ENCODE results near the gene FBXO48. TPM values are rescaled to one million over a fixed set of nuclear protein-coding genes. Genes with fewer than 3 reads are reported as not detected.
"Not testable (repeated sequence)": the region's sequence is repeated elsewhere in the genome, so short reads cannot be mapped to it uniquely, and the experiment has no call there.

Gene FBXO48
- total RNA-seq, 2 donors from 2014 or later: 1.8 to 2.5 TPM

DNA sequence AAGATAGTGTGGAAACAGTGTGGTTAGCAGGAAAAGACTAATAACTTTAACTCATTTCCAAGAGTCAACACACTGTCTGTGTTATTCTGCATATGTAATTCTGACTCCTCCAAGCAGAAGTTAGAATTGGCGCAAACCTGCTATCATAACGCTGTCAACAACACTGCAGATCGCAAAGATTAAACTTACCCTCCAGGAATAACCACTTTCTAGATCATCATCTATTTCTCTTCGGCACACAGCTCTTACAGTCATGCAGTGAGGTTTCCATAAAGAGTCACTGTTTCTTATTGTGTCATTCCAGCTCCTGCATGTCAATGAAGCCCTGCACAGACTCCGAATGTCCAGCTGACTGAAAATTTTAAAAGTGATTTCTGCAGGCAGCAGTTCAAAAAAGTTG lies 2.4 kb downstream of the FBXO48 start:
- peak overlapping the region; percentile 88 to 97 for H3K27ac Mint-ChIP-seq
- no peaks in the 10 kb centered on the region for H3K36me3 Mint-ChIP-seq
- no peak for ATAC-seq
- no peaks in the 10 kb centered on the region for H3K27me3 Mint-ChIP-seq
- H3K4me1 Mint-ChIP-seq (ENCODE audit: low read depth in 2 of 2): peaks cover 25 to 32% of the 10 kb centered on the region in 2 donors
- no peaks in the 10 kb centered on the region for H3K9me3 Mint-ChIP-seq
- H3K4me3 Mint-ChIP-seq: no peak overlapping the region
- DNase-seq (ENCODE audit: low spot score): no peak

DNA sequence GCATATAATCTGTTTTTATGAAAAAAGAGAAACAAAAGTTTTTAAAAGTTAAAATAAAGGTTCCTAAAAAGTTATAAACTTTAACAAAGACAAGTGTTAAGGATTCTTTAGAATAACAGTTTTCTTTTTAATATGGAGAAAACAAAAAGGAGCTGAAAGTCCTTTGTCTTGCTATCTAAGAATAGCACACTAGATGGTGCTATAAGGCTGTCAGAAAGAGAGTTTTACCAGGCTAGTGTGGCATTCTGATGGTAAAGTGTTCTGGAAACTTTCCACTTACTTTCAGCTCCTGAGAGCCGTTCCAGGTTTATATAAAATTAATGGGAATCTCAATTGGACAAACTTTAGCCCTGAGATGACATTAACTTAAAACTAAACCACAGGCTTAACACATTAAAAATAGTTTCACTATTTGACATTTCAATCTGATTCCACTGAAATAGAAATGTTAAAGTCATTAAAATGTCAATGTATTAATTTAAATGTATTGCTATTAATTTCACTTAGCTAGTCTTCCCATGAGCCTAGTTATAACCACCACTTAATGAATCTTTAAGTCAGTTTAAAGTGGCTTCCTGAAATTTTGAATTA lies 3.7 kb downstream of the FBXO48 start:
- Mint-ChIP-seq H3K4me3 (no peak overlapping the region), H3K27me3 (no peaks in the 10 kb centered on the region), H3K36me3 (no peaks in the 10 kb centered on the region), H3K9me3 (no peaks in the 10 kb centered on the region), H3K4me1 (ENCODE audit: low read depth in 2 of 2) (peaks cover 21 to 22% of the 10 kb centered on the region in 2 donors), H3K27ac (no peak overlapping the region)
- ATAC-seq: no peak
- peak; percentile 65 for DNase-seq (ENCODE audit: low spot score)

DNA sequence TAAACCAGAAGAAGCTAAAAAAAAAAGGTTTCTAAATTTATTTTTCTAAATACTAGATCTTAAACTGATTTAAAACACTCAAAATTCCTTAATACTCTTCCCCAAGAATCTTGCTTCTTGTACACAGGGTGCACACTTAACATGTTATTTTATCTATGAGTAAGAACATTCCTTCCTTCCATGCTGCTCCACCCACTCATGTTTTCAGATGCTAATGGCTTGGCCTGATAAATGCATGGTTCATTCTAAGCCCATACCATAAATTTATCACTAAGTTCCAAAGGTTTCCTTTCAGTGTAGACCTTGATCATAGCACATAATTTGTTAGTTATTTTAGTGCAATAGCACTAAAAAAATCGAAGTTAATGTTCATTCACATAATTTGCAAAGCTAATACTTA lies 8.1 kb downstream of the FBXO48 start:
- H3K9me3 Mint-ChIP-seq: no peaks in the 10 kb centered on the region
- no peak overlapping the region for H3K27ac Mint-ChIP-seq
- H3K4me3 Mint-ChIP-seq: no peak overlapping the region
- peaks cover 0 to 2% of the 10 kb centered on the region in 2 donors for H3K4me1 Mint-ChIP-seq (ENCODE audit: low read depth in 2 of 2)
- DNase-seq (ENCODE audit: low spot score): no peak
- H3K27me3 Mint-ChIP-seq: no peaks in the 10 kb centered on the region
- no peaks in the 10 kb centered on the region for H3K36me3 Mint-ChIP-seq
- ATAC-seq: no peak

DNA sequence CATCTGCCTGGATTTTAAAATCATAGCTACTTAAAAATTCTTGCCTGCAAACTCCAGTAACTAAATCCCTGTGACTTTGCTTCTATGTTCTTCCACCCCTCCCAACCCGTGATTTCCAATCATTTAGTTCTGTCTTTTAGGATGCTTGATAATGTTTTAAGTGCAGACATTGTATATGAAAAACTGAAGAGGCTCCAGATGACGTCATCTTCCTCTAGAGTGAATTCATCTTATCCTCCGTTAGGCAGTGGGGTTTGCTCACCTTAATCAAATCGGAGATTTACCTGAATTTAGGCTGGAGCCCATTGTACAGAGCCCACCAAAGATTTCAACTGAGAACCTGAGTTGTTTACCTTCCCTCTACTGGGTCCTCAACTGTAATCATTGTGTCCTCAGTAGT lies 10.9 kb downstream of the FBXO48 start:
- H3K4me3 Mint-ChIP-seq: no peak overlapping the region
- H3K27ac Mint-ChIP-seq: no peak overlapping the region
- H3K9me3 Mint-ChIP-seq: no peaks in the 10 kb centered on the region
- ATAC-seq (no peak), DNase-seq (ENCODE audit: low spot score) (no peak)
- no peaks in the 10 kb centered on the region for H3K27me3 Mint-ChIP-seq
- H3K4me1 Mint-ChIP-seq (ENCODE audit: low read depth in 2 of 2): peaks cover 6 to 18% of the 10 kb centered on the region in 2 donors
- no peaks in the 10 kb centered on the region for H3K36me3 Mint-ChIP-seq

DNA sequence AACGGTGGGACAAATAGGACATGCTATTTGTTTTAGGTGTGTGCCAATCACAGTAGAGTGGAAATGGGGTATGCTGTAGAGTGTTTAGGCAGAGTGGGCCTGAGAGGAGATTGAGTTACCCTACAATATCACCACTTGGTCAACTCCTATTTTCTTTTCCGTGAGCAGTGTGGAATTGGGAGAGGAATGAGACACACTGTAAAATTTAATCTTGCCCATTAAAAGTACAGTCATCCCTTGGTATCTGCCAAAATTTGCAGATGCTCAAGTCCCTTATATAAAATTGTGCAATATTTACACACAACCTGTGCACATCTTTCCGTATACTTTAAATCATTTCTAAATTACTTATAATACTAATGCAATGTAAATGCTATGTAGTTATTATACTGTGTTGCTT lies 12.4 kb downstream of the FBXO48 start:
- Mint-ChIP-seq H3K9me3 (no peaks in the 10 kb centered on the region), H3K27ac (no peak overlapping the region), H3K4me1 (ENCODE audit: low read depth in 2 of 2) (peaks cover 6 to 18% of the 10 kb centered on the region in 2 donors), H3K36me3 (no peaks in the 10 kb centered on the region), H3K27me3 (no peaks in the 10 kb centered on the region), H3K4me3 (no peak overlapping the region)
- ATAC-seq (no peak), DNase-seq (ENCODE audit: low spot score) (no peak)

DNA sequence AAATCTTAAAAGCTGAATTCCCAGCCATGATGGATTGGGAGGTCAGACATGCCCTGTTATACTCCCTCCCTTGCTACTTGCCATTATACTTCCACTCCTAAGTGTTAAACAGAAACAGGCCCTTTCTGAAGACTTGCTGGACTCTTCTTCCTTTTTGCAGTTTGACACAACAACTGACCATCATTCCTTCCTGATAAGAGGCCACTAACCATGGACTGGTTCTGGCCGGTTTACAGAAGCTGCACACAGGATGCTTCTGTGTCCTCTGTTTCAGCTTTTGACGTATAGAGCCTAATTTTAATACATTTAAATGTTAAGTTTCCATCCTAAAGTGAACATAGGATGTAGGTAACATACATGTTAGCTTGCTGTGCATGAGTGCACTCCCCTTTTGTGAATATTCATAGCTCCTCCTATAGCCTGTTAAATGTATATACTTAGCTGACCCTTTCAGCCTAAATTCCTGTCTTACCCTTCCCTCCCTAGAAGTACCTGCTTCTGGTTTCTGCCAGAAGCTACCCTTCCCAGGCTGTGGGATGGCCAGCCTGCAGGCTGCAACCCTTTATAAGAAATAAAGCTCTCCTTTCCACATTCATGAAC lies 13.2 kb downstream of the FBXO48 start:
- no peaks in the 10 kb centered on the region for H3K36me3 Mint-ChIP-seq
- peaks cover 6 to 18% of the 10 kb centered on the region in 2 donors for H3K4me1 Mint-ChIP-seq (ENCODE audit: low read depth in 2 of 2)
- no peak for DNase-seq (ENCODE audit: low spot score)
- no peak overlapping the region for H3K4me3 Mint-ChIP-seq
- H3K9me3 Mint-ChIP-seq: no peaks in the 10 kb centered on the region
- no peaks in the 10 kb centered on the region for H3K27me3 Mint-ChIP-seq
- peak overlapping the region in 1 of 2 donors; percentile 10 for H3K27ac Mint-ChIP-seq
- no peak for ATAC-seq

DNA sequence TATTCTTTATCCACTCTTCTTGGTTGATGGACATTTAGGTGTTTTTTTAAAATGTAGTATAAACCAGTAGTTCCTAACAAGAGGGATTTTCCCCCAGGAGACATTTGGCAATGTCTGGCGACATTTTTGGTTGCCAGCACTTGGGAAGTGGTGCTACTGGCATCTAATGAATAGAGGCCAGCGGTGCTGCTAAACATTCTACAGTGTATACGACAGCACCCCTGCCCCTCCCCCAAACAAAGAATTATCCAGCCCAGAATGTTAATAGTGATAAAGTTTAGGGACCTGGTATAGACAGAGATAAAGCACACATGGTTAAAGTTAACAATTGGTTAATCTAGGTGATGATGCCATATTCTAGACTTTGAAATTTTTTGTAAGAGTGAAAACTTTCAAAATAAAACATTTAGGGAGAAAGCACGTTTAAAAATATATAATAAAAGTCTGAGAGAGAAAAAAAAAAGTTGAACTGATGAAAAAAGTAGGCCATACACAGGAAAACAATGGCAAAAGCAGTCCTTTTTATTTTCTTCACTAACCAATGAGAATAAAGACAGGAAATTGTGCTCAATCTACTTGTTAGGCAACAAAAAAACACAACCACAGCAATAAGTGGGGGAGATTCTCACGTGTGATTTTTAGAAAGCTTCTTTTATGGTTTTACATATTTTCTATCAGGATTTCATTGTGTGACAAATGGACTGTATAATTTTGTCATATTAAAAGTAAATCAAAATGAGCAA lies 14.8 kb downstream of the FBXO48 start:
- Mint-ChIP-seq H3K9me3 (no peaks in the 10 kb centered on the region), H3K36me3 (no peaks in the 10 kb centered on the region), H3K4me3 (no peak overlapping the region), H3K4me1 (ENCODE audit: low read depth in 2 of 2) (peaks cover 6 to 18% of the 10 kb centered on the region in 2 donors), H3K27me3 (no peaks in the 10 kb centered on the region), H3K27ac (peak overlapping the region in 1 of 2 donors; percentile 55)
- no peak for ATAC-seq
- no peak for DNase-seq (ENCODE audit: low spot score)

DNA sequence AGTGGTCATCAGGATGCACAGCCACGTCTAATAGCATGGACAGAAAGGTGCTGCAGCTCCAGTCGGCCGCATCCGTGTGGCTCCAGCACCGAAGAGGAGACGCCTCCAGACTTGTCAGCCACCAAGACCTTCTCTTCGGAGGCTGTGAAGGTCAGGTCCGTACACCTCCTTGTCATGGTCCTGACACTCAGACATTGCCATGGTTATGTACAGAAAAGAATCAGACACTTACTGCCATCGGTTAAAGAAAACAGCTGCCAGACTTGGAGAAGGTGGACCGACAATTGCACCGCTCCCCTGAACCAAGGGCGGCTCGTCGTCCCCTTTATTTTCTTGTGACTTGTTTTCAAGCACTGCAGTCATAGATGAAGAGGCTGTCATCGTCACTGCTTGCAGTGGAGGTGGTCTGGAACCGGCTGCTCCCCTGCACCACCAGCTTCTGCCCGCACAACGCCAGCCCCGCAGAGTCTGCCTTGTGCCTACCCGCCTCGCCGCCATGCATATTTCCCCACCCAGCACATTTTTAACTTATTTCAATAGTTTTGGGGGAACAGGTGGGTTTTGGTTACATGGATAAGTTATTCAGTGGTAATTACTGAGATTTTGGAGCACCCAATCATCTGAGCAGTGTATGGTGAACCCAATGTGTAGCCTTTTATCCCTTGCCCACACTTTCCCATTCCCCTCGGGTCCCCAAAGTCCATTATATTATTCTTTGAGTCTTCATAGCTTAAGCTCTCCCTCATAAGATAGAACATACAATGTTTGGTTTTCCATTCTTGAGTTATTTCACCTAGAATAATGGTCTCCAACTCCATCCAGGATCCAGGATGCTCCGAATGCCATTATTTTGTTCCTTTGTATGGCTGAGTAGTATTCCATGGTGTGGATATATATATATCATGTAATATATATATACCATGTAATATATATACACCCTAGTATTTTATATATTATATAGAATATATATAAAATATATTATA lies 18.1 kb downstream of the FBXO48 start:
- no peak overlapping the region for H3K4me3 Mint-ChIP-seq
- H3K4me1 Mint-ChIP-seq (ENCODE audit: low read depth in 2 of 2): peaks cover 6 to 15% of the 10 kb centered on the region in 2 donors
- no peaks in the 10 kb centered on the region for H3K9me3 Mint-ChIP-seq
- no peak for DNase-seq (ENCODE audit: low spot score)
- peak; percentile 56 to 63 for ATAC-seq
- H3K36me3 Mint-ChIP-seq: no peaks in the 10 kb centered on the region
- no peak overlapping the region for H3K27ac Mint-ChIP-seq
- H3K27me3 Mint-ChIP-seq: no peaks in the 10 kb centered on the region

DNA sequence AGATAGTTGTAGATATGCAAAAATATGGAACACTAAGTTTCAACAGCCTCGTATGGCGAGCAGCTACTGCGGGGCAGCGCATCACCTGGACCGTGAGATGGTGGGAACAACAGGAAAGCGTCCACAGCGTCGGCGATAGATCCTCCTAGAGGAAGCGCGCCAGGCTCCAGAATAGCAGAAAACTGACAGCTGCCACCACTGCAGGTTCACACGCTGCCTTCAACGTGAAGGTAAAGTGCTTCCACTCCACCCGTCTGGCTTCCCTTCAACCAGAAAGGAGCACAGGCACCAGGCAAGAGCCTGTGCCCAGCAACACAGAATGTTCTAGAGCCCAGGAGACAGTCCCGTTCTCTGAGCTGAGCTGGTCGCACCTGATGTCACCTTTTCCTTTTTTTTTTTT lies 20.0 kb downstream of the FBXO48 start:
- no peak overlapping the region for H3K27ac Mint-ChIP-seq
- H3K27me3 Mint-ChIP-seq: no peaks in the 10 kb centered on the region
- DNase-seq (ENCODE audit: low spot score): no peak
- peaks cover under 1 to 2% of the 10 kb centered on the region in 2 donors for H3K4me1 Mint-ChIP-seq (ENCODE audit: low read depth in 2 of 2)
- H3K36me3 Mint-ChIP-seq: no peaks in the 10 kb centered on the region
- ATAC-seq: no peak
- no peak overlapping the region for H3K4me3 Mint-ChIP-seq
- H3K9me3 Mint-ChIP-seq: no peaks in the 10 kb centered on the region

DNA sequence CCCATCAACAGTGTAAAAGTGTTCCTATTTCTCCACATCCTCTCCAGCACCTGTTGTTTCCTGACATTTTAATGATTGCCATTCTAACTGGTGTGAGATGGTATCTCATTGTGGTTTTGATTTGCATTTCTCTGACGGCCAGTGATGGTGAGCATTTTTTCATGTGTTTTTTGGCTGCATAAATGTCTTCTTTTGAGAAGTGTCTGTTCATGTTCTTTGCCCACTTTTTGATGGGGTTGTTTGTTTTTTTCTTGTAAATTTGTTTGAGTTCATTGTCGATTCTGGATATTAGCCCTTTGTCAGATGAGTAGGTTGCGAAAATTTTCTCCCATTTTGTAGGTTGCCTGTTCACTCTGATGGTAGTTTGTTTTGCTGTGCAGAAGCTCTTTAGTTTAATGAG lies 20.7 kb downstream of the FBXO48 start:
- H3K4me1 Mint-ChIP-seq (ENCODE audit: low read depth in 2 of 2); H3K4me3 Mint-ChIP-seq; H3K36me3 Mint-ChIP-seq; H3K27me3 Mint-ChIP-seq; H3K27ac Mint-ChIP-seq; DNase-seq (ENCODE audit: low spot score); ATAC-seq; H3K9me3 Mint-ChIP-seq: not testable (repeated sequence)

DNA sequence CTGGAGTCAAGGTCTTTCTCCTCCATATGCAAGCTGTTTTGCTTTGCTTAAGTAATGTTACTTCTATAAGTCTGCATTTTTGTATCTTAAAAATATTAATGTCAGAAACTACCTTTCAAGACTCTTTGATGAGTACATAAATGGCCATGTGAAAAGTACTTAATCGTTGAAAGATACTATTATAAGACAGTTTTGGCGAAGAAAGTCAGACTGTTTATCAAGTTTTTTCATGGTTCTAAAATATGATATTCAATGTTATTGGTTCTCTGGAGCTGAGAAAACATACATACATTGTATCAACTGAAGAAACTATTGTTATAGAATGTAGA lies 25.1 kb downstream of the FBXO48 start:
- Mint-ChIP-seq H3K27ac (peak overlapping the region; percentile 90 to 95), H3K4me1 (ENCODE audit: low read depth in 2 of 2) (peaks cover 35 to 39% of the 10 kb centered on the region in 2 donors), H3K4me3 (no peak overlapping the region), H3K9me3 (no peaks in the 10 kb centered on the region), H3K36me3 (no peaks in the 10 kb centered on the region), H3K27me3 (no peaks in the 10 kb centered on the region)
- ATAC-seq: no peak
- no peak for DNase-seq (ENCODE audit: low spot score)

DNA sequence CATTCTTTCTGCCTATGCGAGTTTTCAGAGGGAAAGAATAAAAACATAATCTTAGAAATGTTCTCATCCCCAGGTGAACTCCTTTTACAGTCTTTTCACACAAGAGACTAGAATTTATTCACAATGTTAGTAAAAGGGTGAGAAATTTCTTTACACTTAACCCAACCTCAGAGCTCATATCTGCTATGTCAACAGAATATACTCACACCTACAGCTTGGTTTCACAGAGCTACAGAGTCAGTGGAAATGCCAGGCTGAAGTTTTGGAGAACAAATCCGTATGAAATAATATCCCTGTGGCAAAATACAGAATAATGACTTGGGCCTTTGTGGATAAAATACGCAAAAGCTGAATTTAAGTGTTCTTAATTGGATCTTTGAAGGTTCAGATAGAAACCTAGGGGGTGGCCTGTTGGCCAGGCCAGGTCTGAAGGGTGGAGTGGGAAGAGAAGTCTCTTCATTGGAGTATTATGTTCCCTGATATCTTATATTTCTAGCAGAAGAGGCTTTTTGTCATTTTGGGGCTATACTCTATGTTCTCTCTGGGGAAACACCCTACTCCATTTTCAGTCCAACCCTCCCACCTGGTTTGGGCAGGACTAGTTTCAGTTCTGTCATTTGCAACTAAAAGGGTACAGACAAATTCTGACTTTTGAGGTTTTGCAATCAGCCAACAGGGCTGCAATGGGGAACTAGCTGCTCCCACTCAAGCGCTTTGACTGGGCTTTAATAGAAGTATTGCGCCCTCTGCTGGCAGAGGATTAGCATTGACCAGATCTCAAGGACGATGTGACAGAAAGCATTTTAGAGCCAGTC lies 25.7 kb downstream of the FBXO48 start:
- ATAC-seq: peak; percentile 95 to 96
- H3K4me3 Mint-ChIP-seq: peak overlapping the region; percentile 72
- peak overlapping the region; percentile 90 to 95 for H3K27ac Mint-ChIP-seq

More for the DNA sequence above, 25.7 kb downstream of the FBXO48 start:
- Mint-ChIP-seq H3K36me3 (no peaks in the 10 kb centered on the region), H3K4me1 (ENCODE audit: low read depth in 2 of 2) (peaks cover 35 to 39% of the 10 kb centered on the region in 2 donors), H3K9me3 (no peaks in the 10 kb centered on the region), H3K27me3 (no peaks in the 10 kb centered on the region)
- peak; percentile 93 for DNase-seq (ENCODE audit: low spot score)
